ENCODE measurements around the gene CCM2. TPM values are rescaled to one million over a fixed set of nuclear protein-coding genes. Genes with fewer than 3 reads are reported as not detected.

Gene CCM2
- 10 to 100 TPM; 72.3 to 77.5 TPM for total RNA-seq

DNA sequence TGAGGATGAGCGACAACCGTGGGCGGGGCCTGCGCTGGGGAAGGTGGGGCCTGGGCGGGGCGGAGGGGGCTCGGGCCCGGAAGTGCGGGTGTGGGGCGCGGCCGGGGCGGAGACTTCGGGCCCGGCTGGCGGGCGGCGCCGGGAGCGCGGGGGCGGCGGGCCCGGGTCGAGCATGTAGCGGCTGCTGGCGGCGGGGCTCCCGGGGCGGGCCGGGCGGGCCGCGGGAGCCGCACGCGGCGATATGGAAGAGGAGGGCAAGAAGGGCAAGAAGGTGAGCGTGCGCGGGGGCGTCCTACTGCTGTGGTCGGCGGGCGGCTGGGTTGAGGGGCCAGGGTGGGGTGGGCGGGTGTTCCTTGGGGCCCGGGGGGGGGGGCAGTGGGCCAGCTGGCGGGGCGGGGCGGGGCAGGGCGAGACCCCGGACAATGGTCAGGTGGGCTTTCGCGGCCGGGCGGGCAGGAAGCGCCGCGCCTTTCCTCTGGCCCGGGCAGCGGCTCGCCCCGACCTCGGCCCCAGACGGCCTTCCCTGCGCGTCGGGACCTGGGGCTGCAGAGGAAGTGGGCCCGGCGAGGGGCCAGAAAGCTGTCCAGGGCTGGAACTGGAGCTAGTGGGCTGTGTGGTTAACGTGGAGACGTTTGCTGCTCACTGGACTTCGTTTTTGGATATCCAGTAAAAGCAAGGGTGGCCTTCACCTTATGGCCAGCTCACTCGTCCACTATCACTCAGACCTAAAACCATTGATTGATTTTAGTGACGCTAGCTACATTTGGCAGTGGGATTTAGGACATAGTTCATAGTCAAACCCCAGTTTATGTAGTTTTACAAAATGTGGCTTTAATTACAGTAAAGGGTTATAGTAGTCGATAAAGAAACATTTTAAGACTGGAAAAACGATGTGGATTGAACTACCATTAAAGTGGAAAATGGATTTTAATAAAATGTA is at the start of gene CCM2:
TSS of gene CCM2 (plus strand) at position 109 of the 940 bp plus-strand sequence. CDS start at position 242, 133 bp downstream.
- Mint-ChIP-seq H3K27me3 (no peaks in the 10 kb centered on the region), H3K4me3 (peak within 1 kb of the TSS; percentile 83), H3K27ac (peak within 1 kb of the TSS; percentile 94), H3K9me3 (no peaks in the 10 kb centered on the region), H3K36me3 (ENCODE audit: low read depth) (peaks cover 22% of the 10 kb centered on the region), H3K4me1 (ENCODE audit: low read depth) (peaks cover 54% of the 10 kb centered on the region)
- no peak for ATAC-seq
- ChIA-PET CTCF (interaction anchor here (0.9 to 3.5 kb wide), 13 partner anchors 13 to 143 kb away, joined by 3 to 23 read pairs (median 5); partner anchors contain the start of genes MYO1G and TBRG4), POLR2A (interaction anchor here (1.1 to 10.5 kb wide), 21 partner anchors 10 to 393 kb away, joined by 3 to 328 read pairs (median 6); partner anchors contain the start of genes H2AZ2, MYO1G, PURB and TBRG4)
- intact Hi-C loops (cut with micrococcal nuclease): loop anchor here (2.0 kb wide), 1 partner anchor 16 kb away; no protein-coding TSS in a partner anchor
- no peak for DNase-seq
- TF ChIP-seq, protein P1, sequence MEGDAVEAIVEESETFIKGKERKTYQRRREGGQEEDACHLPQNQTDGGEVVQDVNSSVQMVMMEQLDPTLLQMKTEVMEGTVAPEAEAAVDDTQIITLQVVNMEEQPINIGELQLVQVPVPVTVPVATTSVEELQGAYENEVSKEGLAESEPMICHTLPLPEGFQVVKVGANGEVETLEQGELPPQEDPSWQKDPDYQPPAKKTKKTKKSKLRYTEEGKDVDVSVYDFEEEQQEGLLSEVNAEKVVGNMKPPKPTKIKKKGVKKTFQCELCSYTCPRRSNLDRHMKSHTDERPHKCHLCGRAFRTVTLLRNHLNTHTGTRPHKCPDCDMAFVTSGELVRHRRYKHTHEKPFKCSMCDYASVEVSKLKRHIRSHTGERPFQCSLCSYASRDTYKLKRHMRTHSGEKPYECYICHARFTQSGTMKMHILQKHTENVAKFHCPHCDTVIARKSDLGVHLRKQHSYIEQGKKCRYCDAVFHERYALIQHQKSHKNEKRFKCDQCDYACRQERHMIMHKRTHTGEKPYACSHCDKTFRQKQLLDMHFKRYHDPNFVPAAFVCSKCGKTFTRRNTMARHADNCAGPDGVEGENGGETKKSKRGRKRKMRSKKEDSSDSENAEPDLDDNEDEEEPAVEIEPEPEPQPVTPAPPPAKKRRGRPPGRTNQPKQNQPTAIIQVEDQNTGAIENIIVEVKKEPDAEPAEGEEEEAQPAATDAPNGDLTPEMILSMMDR (IDR thresholded peaks at IDR 0.05): no peak

DNA sequence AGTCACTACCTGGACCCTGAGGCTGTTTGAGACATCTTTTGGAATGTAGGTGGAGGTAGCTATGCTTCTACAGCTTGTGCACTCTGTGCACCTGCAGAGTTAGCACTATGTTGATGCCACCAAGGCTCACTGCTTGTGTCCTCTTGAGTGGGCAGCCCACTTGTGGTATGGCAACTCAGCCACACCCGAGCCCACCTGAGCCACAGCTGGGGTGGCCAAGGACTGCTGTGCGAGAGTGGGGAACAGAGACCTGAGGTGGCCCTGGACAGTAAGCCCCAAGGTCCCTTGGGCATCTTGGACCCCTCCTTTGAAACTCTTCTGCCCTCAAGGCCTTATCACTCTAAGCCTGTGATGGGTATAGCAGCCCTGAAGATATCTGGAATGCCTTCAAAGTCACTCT is 46.8 kb upstream of the CCM2 start:
- ATAC-seq (no peak), DNase-seq (no peak)
- intact Hi-C loops (cut with micrococcal nuclease): no loop called here
- ChIA-PET POLR2A (interaction anchor here (0.5 to 4.4 kb wide), 4 partner anchors 12 to 299 kb away, joined by 3 to 40 read pairs (median 3); no protein-coding TSS in a partner anchor), CTCF (interaction anchor here (1.2 kb wide), 1 partner anchor 183 kb away, joined by 6 read pairs; no protein-coding TSS in a partner anchor)
- Mint-ChIP-seq H3K36me3 (ENCODE audit: low read depth) (no peaks in the 10 kb centered on the region), H3K4me1 (ENCODE audit: low read depth) (no peaks in the 10 kb centered on the region), H3K4me3 (no peak overlapping the region), H3K27me3 (peaks cover 2% of the 10 kb centered on the region), H3K27ac (no peak overlapping the region), H3K9me3 (no peaks in the 10 kb centered on the region)
- TF ChIP-seq, protein P1 (IDR thresholded peaks at IDR 0.05): no peak

GRCh38 chr7:44955733-44956132 is 44.3 kb upstream of the CCM2 start:
- no peak overlapping the region for H3K27ac Mint-ChIP-seq
- no peaks in the 10 kb centered on the region for H3K9me3 Mint-ChIP-seq
- ChIA-PET POLR2A (interaction anchor here (0.5 to 4.4 kb wide), 16 partner anchors 8 to 555 kb away, joined by 3 to 40 read pairs (median 4); no protein-coding TSS in a partner anchor), CTCF (no interaction called here)
- H3K27me3 Mint-ChIP-seq: no peaks in the 10 kb centered on the region
- TF ChIP-seq, protein P1 (IDR thresholded peaks at IDR 0.05): no peak
- intact Hi-C loops (cut with micrococcal nuclease): no loop called here
- peaks cover 19% of the 10 kb centered on the region for H3K4me1 Mint-ChIP-seq (ENCODE audit: low read depth)
- H3K36me3 Mint-ChIP-seq (ENCODE audit: low read depth): peaks cover 7% of the 10 kb centered on the region
- ATAC-seq: no peak
- peak; percentile 9 for DNase-seq
- no peak overlapping the region for H3K4me3 Mint-ChIP-seq

- ChIA-PET CTCF (no interaction called here), POLR2A (interaction anchor here (0.5 to 4.4 kb wide), 13 partner anchors 9 to 556 kb away, joined by 3 to 40 read pairs (median 3); no protein-coding TSS in a partner anchor)
- peaks cover 7% of the 10 kb centered on the region for H3K36me3 Mint-ChIP-seq (ENCODE audit: low read depth)
- no peak for ATAC-seq
- no peak overlapping the region for H3K27ac Mint-ChIP-seq
- H3K4me1 Mint-ChIP-seq (ENCODE audit: low read depth): peaks cover 19% of the 10 kb centered on the region
- H3K4me3 Mint-ChIP-seq: no peak overlapping the region
- DNase-seq: peak; percentile 16
- intact Hi-C loops (cut with micrococcal nuclease): no loop called here
- no peaks in the 10 kb centered on the region for H3K9me3 Mint-ChIP-seq
- no peaks in the 10 kb centered on the region for H3K27me3 Mint-ChIP-seq
- TF ChIP-seq, protein P1 (IDR thresholded peaks at IDR 0.05): no peak
These were observed 43.7 kb upstream of the CCM2 start for GRCh38 chr7:44956157-44956766.

Measured in activated CD8-positive, alpha-beta T cell treated with anti-CD3 and anti-CD28 coated beads for 36 hours (primary cell).